GM20000 (cell line): Measurements from ENCODE around the gene RBM42.

ENCODE experiments used
- DNase-seq: peaks from one replicate; pipeline ENCODE4 v3.0.0; 2012; ENCODE audit warnings: low spot score
- CTCF ChIP-seq: IDR thresholded peaks from 2 replicates; pipeline ENCODE4 v1.5.1; 2012; ENCODE audit warnings: mild to moderate bottlenecking, control low read depth; ENCODE audit errors: extremely low read depth, missing control alignments

The RBM42 gene

DNA sequence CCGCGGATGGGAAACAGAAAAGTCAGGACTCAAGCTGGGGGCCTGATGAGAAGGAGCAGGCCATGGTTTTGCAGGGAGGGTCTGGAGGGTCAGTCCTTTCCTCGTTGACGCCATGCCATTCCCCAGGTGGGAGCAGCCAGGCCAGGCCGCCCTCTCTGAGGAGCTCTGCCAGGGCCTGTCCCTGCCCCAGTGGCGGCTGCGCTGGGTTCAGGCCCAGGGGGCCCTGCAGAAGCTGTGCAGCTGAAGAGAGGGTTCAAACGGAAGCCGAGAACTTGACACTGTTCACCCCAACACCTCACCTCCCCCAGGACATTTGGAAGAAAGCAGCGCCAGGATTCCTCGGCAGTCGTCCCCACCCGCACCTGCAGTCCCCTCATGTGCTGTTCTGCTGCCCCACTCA is 6.1 kb upstream of the RBM42 start:
- TF ChIP-seq CTCF, result no peak
- no peak for DNase-seq

GRCh38 chr19:35623327-35624010 is 5.4 kb upstream of the RBM42 start:
- no peak for DNase-seq
- TF ChIP-seq CTCF, result no peak

DNA sequence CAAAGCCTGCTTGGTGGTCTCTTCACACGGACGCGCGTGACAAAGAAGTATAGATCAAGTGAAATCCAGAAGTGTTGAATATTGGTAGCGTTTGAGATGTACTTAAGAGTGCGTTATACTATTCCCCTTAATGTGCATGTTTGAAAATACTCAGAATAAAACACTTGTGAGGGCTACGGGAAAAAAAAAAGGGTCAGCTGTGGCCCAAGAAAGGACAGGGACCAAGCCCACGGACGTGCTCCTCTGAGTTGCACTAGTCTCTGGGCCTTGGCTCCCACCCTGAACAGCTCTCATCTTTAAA is 622 bp upstream of the RBM42 start:
- no peak for TF ChIP-seq CTCF
- DNase-seq, result no peak

DNA sequence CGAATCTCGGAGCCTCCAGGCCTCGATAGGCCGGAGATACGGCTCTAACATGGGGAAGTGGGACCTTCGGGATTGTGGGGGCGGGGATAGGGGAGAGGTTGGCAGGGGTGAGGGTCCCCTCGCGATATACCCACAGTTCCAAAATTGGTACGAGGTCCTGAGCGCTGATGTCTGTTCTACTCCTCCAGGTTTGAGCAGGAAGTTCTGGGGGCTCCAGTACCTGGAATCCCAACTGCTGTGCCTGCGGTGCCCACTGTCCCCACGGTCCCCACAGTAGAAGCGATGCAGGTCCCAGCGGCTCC is 447 bp downstream of the RBM42 start:
- no peak for TF ChIP-seq CTCF
- no peak for DNase-seq

DNA sequence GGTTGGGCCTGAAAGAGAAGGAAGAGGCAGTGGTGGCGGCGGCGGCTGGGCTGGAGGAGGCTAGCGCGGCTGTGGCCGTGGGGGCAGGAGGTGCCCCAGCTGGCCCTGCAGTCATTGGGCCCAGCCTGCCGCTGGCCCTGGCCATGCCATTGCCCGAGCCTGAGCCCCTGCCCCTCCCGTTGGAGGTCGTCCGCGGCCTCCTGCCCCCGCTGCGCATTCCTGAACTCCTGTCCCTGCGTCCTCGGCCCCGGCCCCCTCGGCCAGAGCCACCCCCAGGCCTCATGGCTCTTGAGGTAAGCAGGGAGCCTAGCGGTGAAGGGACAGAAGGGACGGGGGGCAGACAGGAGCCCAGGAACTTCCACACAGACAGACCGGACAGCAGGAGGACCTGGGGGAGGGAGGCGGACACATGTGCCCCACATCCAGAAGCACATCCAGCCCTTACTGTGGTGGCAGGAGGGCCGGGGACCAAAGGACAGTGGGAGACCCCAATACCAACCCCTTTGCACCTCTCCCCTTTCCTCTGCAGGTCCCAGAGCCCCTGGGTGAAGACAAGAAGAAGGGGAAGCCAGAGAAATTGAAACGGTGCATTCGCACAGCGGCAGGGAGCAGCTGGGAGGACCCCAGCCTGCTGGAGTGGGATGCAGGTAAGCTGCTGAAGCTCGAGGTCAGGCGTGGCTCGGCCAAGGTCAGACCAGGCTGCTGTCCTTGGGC is 5.0 kb downstream of the RBM42 start:
- DNase-seq, result no peak
- no peak for TF ChIP-seq CTCF

- DNase-seq, result no peak
These were observed 7.8 kb downstream of the RBM42 start for GRCh38 chr19:35636651-35637050.

DNA sequence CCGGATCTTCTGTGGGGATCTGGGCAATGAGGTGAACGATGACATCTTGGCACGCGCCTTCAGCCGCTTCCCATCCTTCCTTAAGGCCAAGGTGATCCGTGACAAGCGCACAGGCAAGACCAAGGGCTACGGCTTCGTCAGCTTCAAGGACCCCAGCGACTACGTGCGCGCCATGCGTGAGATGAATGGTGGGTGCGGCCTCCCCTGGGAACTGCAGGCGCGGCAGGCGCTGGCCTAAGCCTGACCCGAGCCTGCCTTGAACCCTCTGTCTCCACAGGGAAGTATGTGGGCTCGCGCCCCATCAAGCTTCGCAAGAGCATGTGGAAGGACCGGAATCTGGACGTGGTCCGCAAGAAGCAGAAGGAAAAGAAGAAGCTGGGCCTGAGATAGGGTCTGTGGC is 8.3 kb downstream of the RBM42 start:
- DNase-seq, result no peak
- no peak for TF ChIP-seq CTCF

More at GRCh38 chr19:35636651-35637050, 7.8 kb downstream of the RBM42 start:
- no peak for TF ChIP-seq CTCF
